Spinal cord (tissue), 10 donors: ENCODE measurements around the gene LRRC4C. TPM values are rescaled to one million over a fixed set of nuclear protein-coding genes. Genes with fewer than 3 reads are reported as not detected.
A peak's percentile ranks its signal among the peaks of the same experiment; 100 is the strongest.
"Not testable (repeated sequence)": the region's sequence is repeated elsewhere in the genome, so short reads cannot be mapped to it uniquely, and the experiment has no call there.

Experiments used
- DNase-seq, 6 donors: peaks; one replicate each; pipeline versions ENCODE4 v3.0.0 to v3.0.0-alpha.2; 2013 to 2015; ENCODE audit warnings: low spot score in 6 of 6, low read depth in 4 of 6
- H3K27ac ChIP-seq: one replicate; pipeline ENCODE4 v1.5.1; 2013; ENCODE audit warnings: low read depth, low read length, control low read depth
- H3K27me3 ChIP-seq: one replicate; pipeline ENCODE4 v1.6.1; 2013; ENCODE audit warnings: low read length; ENCODE audit not compliant: control insufficient read depth, insufficient read depth
- H3K36me3 ChIP-seq: one replicate; pipeline ENCODE4 v1.6.1; 2013; ENCODE audit warnings: low read length; ENCODE audit not compliant: control insufficient read depth, insufficient read depth
- H3K4me1 ChIP-seq: one replicate; pipeline ENCODE4 v1.6.1; 2013; ENCODE audit warnings: low read length; ENCODE audit not compliant: control insufficient read depth, insufficient read depth
- H3K4me3 ChIP-seq: one replicate; pipeline ENCODE4 v1.5.1; 2013; ENCODE audit warnings: low read depth, low read length, control low read depth
- H3K9me3 ChIP-seq: one replicate; pipeline ENCODE4 v1.6.1; 2013; ENCODE audit warnings: low read length; ENCODE audit not compliant: control insufficient read depth, insufficient read depth
- WGBS: methylation state at CpG from one replicate; pipeline ENCODE4 v1.1.5; 2013; ENCODE audit warnings: missing lambda C conversion rate; ENCODE audit not compliant: insufficient coverage; 5-methylcytosine and 5-hydroxymethylcytosine counted together
- polyA plus RNA-seq, 2 donors: library from polyadenylated mRNA; unstranded; fragments of 120-200 nt; gene quantifications; one replicate each; pipeline ENCODE4 v1.2.1, GENCODE V29; 2013; ENCODE audit not compliant: insufficient read length in 2 of 2
- total RNA-seq, 2 donors: library from RNA; depleted of rRNA in 1 of 2; stranded (reverse); fragments of 120-200 nt in 1 of 2; fragments of >200 nt in 1 of 2; gene quantifications; one replicate each; pipeline versions ENCODE4 v1.2.3 to v1.2.4, GENCODE V29; 2013 to 2014
- donor health status: healthy.

LRRC4C gene
- total and polyA plus RNA-seq, 4 donors, result 25.6 to 54.9 (median 39.0) TPM

GRCh38 chr11:40183073-40184064 is 1276.1 kb downstream of the LRRC4C start:
- no peaks in the 10 kb centered on the region for H3K27me3 ChIP-seq
- H3K36me3 ChIP-seq, result no peaks in the 10 kb centered on the region
- peaks cover 7% of the 10 kb centered on the region for H3K4me1 ChIP-seq
- no peak overlapping the region for H3K4me3 ChIP-seq
- no peak overlapping the region for H3K27ac ChIP-seq
- WGBS, result no CpG with 5 or more reads among the region's 5 CpGs
- no peaks in the 10 kb centered on the region for H3K9me3 ChIP-seq
- peak in 1 of 6 donors; percentile 63 for DNase-seq

- Histone ChIP-seq H3K4me1 (no peaks in the 10 kb centered on the region), H3K4me3 (no peak overlapping the region), H3K27ac (no peak overlapping the region), H3K36me3 (no peaks in the 10 kb centered on the region), H3K9me3 (no peaks in the 10 kb centered on the region), H3K27me3 (no peaks in the 10 kb centered on the region)
- WGBS, result 100% methylated on average over 3 of the region's 6 CpGs
- DNase-seq, result no peak
These were observed 1279.9 kb downstream of the LRRC4C start for GRCh38 chr11:40179541-40179940.

GRCh38 chr11:40178470-40178869 is 1281.0 kb downstream of the LRRC4C start:
- Histone ChIP-seq H3K27ac (no peak overlapping the region), H3K9me3 (no peaks in the 10 kb centered on the region), H3K4me1 (no peaks in the 10 kb centered on the region), H3K4me3 (no peak overlapping the region), H3K27me3 (no peaks in the 10 kb centered on the region), H3K36me3 (no peaks in the 10 kb centered on the region)
- no peak for DNase-seq
- 100% methylated on average over 2 of the region's 2 CpGs for WGBS

GRCh38 chr11:40175980-40176379 is 1283.5 kb downstream of the LRRC4C start:
- no peak for DNase-seq
- Histone ChIP-seq H3K4me1 (no peaks in the 10 kb centered on the region), H3K4me3 (no peak overlapping the region), H3K36me3 (no peaks in the 10 kb centered on the region), H3K9me3 (no peaks in the 10 kb centered on the region), H3K27ac (no peak overlapping the region), H3K27me3 (no peaks in the 10 kb centered on the region)
- WGBS, result 100% methylated on average over 3 of the region's 3 CpGs

- Histone ChIP-seq H3K4me3 (no peak overlapping the region), H3K9me3 (peaks cover 1% of the 10 kb centered on the region), H3K27me3 (no peaks in the 10 kb centered on the region), H3K36me3 (no peaks in the 10 kb centered on the region), H3K27ac (no peak overlapping the region), H3K4me1 (no peaks in the 10 kb centered on the region)
- WGBS, result 34% methylated on average over 2 of the region's 2 CpGs
- no peak for DNase-seq
These were observed 1289.4 kb downstream of the LRRC4C start for GRCh38 chr11:40170078-40170477.

GRCh38 chr11:40168414-40168813 is 1291.0 kb downstream of the LRRC4C start:
- no CpG with 5 or more reads among the region's 1 CpG for WGBS
- Histone ChIP-seq H3K9me3 (peaks cover 1% of the 10 kb centered on the region), H3K27ac (no peak overlapping the region), H3K4me1 (no peaks in the 10 kb centered on the region), H3K4me3 (no peak overlapping the region), H3K27me3 (no peaks in the 10 kb centered on the region), H3K36me3 (no peaks in the 10 kb centered on the region)
- peak in 2 of 6 donors; percentile 27 to 69 for DNase-seq

GRCh38 chr11:40167805-40168204 is 1291.6 kb downstream of the LRRC4C start:
- 100% methylated on average over 1 of the region's 5 CpGs for WGBS
- H3K36me3 ChIP-seq, H3K4me1 ChIP-seq, H3K27ac ChIP-seq, H3K9me3 ChIP-seq, H3K27me3 ChIP-seq, H3K4me3 ChIP-seq, DNase-seq: not testable (repeated sequence)

- no peak for DNase-seq
- Histone ChIP-seq H3K36me3 (no peaks in the 10 kb centered on the region), H3K27ac (no peak overlapping the region), H3K4me3 (no peak overlapping the region), H3K4me1 (no peaks in the 10 kb centered on the region), H3K9me3 (peaks cover 1% of the 10 kb centered on the region), H3K27me3 (no peaks in the 10 kb centered on the region)
- no CpG with 5 or more reads among the region's 4 CpGs for WGBS
These were observed 1292.6 kb downstream of the LRRC4C start for GRCh38 chr11:40166892-40167291.

GRCh38 chr11:40162901-40163883 is 1296.3 kb downstream of the LRRC4C start:
- peaks cover 1% of the 10 kb centered on the region for H3K9me3 ChIP-seq
- H3K4me3 ChIP-seq, result no peak overlapping the region
- H3K36me3 ChIP-seq, result no peaks in the 10 kb centered on the region
- peak in 1 of 6 donors; percentile 78 for DNase-seq
- H3K27me3 ChIP-seq, result no peaks in the 10 kb centered on the region
- no peak overlapping the region for H3K27ac ChIP-seq
- no CpG with 5 or more reads among the region's 4 CpGs for WGBS
- no peaks in the 10 kb centered on the region for H3K4me1 ChIP-seq
